M059J (cell line): ENCODE results near the gene CD2. TPM values are rescaled to one million over a fixed set of nuclear protein-coding genes. Genes with fewer than 3 reads are reported as not detected.

Source experiments
- total RNA-seq: library from RNA; depleted of rRNA; stranded (reverse); fragments of >200 nt; shearing (Covaris generic); gene quantifications from 2 replicates; pipeline ENCODE4 v1.2.3, GENCODE V29; 2014; rRNA removed

The CD2 gene
- total RNA-seq, 1 experiment from 2014 or later: not detected

Other genes with a start within 250 kb of the CD2 start
- gene CD58, start 183.4 kb upstream of the CD2 start, total RNA-seq: 73.2 and 87.1 TPM in 2 replicates
- 12.0 and 24.9 TPM in 2 replicates for gene IGSF3, start 86.7 kb upstream of the CD2 start, total RNA-seq
- gene PTGFRN, start 155.5 kb downstream of the CD2 start, total RNA-seq: 61.9 and 144 TPM in 2 replicates
- 0.07 and 1.2 TPM in 2 replicates for gene CD101, start 247.3 kb downstream of the CD2 start, total RNA-seq